GM21515 (cell line): ENCODE results near the gene GRN.
A peak's percentile ranks its signal among the peaks of the same experiment; 100 is the strongest.
"Not testable (repeated sequence)": the region's sequence is repeated elsewhere in the genome, so short reads cannot be mapped to it uniquely, and the experiment has no call there.

Experiments
- ATAC-seq: cut with Tn5 transposase; IDR thresholded peaks from one replicate; pipeline ENCODE4 v1.9.1; 2021; ENCODE audit not compliant: unreplicated experiment

The GRN gene

GRCh38 chr17:44345454-44346026 is 438 bp downstream of the GRN start:
- peak; percentile 2 for ATAC-seq

GRCh38 chr17:44346064-44346844 is 1.2 kb downstream of the GRN start:
- no peak for ATAC-seq

GRCh38 chr17:44347206-44348055 is 2.3 kb downstream of the GRN start:
- ATAC-seq = not testable (repeated sequence)

GRCh38 chr17:44348234-44348987 is 3.3 kb downstream of the GRN start:
- ATAC-seq = peak; percentile 36

- no peak for ATAC-seq
These were observed 3.9 kb downstream of the GRN start for GRCh38 chr17:44348988-44349364.

- ATAC-seq = no peak
These were observed 4.5 kb downstream of the GRN start for GRCh38 chr17:44349553-44350070.

- no peak for ATAC-seq
These were observed 5.7 kb downstream of the GRN start for GRCh38 chr17:44350733-44351226.

GRCh38 chr17:44351464-44351863 is 6.4 kb downstream of the GRN start:
- ATAC-seq = no peak

GRCh38 chr17:44351961-44352827 is 7.1 kb downstream of the GRN start:
- no peak for ATAC-seq

GRCh38 chr17:44352828-44353671 is 7.9 kb downstream of the GRN start:
- no peak for ATAC-seq

GRCh38 chr17:44353672-44354331 is 8.7 kb downstream of the GRN start:
- no peak for ATAC-seq

- ATAC-seq = no peak
These were observed 9.8 kb downstream of the GRN start for GRCh38 chr17:44354582-44355561.

- ATAC-seq = no peak
These were observed 10.6 kb downstream of the GRN start for GRCh38 chr17:44355642-44356099.

- no peak for ATAC-seq
These were observed 11.1 kb downstream of the GRN start for GRCh38 chr17:44356241-44356640.

GRCh38 chr17:44358066-44358465 is 13.0 kb downstream of the GRN start:
- no peak for ATAC-seq

- no peak for ATAC-seq
These were observed 13.9 kb downstream of the GRN start for GRCh38 chr17:44359006-44359405.
